NCI-H2081 (cell line): Measurements from ENCODE around the gene PXYLP1.

ENCODE experiments used
- DNase-seq, 2 experiments: peaks; one replicate each; lab custom pipeline; 2025; lab: John Stamatoyannopoulos, UW

Gene PXYLP1

DNA sequence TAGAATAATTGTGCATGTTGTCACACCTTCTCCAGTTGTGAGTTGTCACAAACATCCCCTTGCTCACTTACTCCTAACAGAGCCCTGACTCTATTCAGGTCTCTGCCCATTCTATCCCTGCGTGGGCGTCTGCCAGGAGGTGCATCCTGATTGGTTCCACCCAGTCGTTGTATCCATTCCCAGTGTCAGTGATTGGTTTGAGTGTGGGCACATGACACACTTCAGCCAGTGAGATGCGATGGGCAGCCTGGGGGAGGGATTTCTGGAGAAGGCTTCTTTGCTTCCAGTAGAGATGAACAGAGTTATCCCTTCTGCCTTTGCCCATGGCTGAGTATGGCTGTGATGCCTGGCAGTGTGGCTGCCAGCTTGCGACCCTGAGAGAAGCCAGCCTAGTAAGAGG lies 18.7 kb downstream of the PXYLP1 start:
- DNase-seq = peak in 1 of 2 experiments; percentile 50

DNA sequence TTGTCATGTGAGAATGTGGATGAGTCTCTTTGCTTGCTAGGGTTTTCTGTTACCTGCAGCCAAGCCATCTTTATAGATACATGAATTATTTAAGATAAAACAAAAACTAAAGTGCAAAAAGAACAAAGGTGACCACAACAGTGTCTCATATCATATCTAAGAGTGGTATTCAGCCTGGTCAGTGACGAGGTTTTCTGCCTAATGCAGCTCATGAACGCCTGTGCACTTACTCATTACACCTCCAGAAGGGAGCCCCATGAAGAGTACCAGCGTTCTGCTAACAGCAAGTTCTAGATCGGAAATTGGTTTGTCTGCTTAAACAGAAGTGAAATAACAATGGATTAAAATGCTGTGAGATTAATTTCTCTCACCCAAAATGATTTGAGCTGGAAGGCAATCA lies 19.2 kb downstream of the PXYLP1 start:
- no peak for DNase-seq

DNA sequence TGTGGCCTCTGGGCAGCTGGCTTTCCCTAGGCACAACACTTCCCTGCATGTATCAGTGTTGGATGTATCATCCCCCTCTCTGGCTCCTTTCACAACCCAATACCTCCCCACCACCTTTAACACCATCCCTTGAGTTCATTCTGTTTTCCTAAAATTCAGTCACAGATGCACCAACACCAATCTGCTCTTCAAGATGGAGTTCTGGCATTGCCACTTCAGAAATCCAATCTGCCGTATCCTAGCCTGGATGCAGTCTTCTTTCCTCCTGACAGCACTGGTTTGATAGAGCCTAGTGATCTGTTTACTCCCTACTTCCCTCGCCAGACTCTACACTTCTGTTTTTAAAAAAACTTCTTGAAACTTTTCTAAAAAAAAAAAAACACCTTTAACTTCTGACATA lies 21.7 kb downstream of the PXYLP1 start:
- no peak for DNase-seq

DNA sequence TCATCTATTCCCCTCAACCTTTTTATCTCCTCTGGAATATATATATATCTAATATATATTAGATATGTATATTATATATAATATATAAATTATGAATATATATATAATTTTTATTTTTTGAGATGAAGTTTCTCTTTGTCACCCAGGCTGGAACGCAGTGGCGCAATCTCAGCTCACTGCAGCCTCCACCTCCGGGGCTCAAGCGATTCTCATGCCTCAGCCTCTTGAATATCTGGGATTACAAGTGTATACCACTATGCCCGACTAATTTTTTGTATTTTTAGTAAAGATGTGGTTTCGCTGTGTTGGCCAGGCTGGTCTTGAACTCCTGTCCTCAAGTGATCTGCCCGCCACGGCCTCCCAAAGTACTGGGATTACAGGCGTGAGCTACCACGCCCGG lies 22.2 kb downstream of the PXYLP1 start:
- DNase-seq = no peak

DNA sequence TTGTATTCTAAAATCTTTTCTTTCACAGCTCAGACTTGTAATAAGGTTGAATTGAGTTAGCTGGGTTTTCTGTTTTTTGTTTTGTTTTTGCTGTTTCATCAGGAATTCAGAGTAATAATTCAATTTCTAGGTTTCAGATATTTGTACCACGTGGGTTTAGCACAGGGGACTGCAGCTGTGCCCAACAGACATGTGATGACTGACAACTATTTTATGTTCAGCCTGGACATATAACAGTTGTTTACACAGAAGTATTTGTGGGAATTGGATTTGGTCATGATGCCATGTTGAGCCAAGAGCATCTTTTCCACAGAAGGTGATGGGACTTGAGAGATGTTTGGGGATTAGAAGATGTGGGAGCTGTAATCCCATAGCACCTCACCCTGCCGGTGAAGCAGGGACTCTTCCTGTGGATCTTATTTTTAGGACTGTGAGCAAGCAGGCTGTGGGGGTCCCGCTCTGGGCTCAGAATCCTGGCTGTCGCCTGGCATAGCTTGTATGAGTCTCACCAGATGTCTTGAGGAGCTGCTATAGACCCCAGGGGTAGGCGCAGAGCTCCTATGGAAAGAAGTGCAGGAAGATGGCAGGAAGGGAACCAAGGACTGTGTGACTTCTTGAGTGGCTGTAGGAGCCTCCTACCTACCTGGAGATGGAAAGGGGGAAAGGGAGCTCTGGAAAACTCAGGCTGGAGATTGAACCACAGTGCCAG lies 23.7 kb downstream of the PXYLP1 start:
- DNase-seq = no peak

DNA sequence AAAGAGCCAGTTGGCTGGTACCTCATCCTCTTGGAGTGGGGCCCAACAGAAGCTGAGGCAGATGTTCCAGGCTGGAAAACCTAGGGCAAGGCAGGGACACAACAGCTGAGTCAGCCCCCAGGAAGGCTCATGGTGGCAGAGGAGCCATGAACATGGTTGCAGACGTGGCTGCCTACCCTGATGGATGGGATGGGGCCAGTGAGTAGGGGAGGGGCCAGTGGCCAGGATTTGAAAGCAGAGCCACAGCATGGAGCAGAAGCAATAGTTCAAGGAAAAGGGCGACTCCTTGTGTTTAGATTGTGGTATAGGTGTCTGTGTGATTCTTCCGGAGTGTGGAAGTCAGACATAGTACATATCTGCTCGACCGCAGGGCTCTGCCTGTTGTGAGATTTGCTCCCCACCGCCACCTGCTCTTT lies 24.2 kb downstream of the PXYLP1 start:
- DNase-seq = no peak

DNA sequence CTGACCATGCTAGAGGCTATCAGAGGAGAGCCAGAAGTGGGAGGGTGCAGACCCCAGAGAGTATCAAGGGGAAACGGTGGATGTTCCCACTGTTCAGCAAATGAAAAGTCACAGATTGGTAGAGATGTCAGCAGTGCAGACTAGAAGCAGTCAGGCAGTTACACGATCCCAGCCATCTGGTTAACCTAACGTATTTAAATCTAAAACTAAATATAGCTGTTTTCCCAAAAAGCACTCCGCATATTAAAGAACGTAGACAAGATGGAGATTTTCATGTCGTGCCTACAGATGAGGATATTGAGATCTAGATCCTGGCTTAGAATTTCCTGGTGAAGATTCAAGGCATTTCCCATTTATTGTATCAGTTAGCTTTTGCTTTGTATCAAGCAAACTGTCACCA lies 25.2 kb downstream of the PXYLP1 start:
- DNase-seq = no peak

DNA sequence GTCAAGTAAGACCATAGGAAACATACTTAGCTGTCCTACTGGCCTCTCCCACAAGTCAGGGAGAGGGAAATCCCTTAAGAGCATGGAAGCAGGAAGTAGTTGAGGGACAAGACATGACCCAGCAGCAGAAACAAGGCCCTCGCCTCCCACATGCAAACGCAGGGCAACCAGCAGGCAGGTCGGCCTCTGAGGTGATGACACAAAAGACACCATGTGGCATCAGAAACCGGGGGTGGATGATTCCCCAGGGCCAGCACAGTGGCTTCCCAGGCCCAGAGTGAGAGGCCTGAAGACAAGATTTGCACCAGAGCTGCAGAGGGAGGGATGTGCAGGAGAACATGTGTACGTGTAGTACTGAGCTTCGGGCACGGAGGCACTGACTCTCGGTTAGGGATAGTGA lies 26.3 kb downstream of the PXYLP1 start:
- DNase-seq = no peak

DNA sequence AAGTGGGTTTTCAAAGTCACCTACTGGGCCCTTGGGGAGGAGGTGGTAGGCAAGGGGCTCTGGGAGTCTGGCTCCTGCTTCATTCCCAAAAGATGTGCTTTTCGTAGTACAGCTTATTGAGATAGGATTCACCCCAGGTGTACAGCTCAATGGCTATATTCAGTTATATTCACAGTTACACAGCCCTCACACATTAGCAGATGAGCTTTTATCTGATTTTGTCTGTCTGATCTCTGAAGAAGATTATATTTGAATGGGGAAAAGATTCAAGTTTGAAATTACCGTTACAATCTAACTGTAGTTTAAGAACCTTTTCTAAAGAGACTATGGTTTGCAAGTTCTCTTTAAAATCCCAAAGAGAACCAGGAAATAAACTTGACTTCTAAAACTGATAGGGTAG lies 27.3 kb downstream of the PXYLP1 start:
- DNase-seq = no peak

DNA sequence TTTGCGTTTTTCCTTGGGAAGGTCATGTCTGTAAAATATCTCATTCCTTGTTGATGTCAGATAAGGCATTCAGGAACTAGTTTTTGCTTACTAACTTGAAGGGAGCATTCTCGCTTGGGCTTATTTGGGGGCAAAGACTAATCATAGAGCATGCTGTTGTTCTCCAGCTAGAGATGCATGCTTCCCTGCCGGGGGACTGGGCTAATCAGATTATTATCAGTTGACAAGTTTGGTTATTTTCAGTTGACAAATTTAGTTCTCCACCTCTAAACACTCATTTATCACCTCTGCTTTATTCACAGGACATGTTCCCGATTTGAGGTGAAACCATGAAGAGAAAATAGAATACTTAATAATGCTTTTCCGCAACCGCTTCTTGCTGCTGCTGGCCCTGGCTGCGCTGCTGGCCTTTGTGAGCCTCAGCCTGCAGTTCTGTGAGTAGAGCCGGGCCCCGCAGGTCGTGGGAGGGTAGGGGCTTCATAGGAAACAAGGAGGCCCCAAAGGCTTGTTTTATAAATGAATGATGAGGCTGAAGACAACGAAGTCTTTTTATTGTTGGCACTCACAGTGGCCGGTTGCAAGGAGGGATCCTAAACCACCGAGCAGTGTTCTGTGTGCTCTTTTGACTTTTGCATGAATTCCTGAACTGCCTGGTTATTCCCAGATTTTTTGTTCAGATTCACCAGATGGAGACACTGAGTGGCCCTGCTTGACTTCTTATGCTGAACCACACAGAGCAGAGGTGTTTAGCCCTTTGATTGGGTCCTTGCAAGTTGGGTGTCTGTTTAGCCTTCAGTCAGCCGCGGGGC lies 28.4 kb downstream of the PXYLP1 start:
- DNase-seq = no peak

DNA sequence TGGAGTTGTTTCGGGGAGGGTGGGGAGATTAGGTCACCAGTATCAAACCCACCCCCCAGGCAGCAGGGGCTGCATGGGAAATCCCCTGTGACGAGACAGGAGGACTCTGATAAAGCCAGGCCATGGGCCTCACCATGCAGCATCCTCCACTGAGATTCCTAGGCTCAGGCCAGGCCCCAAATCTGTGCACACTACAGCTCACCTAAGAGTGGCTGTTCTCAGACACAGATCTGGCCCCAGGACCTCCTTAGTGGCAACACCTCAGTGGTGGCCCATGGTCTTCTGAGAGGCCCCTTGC lies 29.0 kb downstream of the PXYLP1 start:
- DNase-seq = no peak

DNA sequence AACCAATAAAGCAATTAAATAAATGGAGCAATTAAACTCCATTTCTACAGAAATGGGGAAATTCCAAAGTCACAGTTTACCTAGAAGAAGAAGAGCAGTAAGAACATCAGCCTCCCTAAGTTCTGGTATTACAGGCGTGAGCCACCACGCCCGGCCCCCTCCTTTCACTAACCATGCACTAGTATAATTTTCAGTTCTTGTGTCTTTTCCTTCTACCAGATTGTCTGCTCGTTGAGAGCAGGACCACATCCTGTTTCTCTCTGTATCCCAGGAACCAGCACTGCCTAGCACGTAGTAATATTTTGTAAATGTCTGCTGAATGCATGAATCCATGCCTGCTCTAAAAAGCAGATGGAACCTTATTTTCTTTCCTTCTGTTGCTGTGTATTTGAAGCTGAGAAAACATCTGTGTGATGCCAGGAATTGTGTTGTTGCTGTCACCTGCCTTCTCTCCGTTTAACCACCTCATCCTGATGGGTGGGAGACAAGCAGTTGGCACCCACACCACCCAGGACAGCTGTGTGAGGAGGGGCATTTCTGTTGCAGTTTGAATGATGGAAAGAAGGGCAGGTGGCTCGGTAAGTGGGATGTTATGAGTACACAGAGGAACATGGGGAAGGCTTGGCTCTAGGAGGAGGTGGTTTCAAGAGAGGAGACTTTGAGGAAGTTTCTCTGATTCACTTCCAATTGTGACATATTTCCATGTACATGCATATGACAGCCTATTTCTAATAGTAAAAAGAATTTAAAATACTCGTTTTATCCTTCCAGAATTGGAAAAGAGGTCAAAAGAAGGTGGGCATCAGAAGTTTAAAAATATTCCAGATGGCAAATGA lies 30.1 kb downstream of the PXYLP1 start:
- peak; percentile 50 to 63 for DNase-seq

DNA sequence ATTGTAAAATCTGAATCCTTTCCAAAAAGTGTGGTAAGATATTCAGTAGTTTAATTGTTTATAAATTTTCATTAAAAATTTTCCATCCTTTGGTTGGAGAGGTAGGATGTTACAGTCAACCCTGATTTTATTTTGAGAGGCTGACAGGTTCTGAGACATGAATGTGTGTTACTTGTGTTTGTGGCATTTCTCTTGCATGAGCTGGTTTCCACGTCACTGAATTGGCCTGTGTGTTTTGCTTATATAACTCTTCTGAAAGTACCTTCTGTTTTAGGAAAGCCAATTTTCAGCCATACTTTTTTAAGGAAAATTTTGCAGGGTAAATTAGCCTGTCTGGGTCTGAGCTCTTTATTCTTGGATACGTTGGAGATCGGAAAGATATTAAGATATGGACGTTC lies 30.7 kb downstream of the PXYLP1 start:
- DNase-seq = no peak

DNA sequence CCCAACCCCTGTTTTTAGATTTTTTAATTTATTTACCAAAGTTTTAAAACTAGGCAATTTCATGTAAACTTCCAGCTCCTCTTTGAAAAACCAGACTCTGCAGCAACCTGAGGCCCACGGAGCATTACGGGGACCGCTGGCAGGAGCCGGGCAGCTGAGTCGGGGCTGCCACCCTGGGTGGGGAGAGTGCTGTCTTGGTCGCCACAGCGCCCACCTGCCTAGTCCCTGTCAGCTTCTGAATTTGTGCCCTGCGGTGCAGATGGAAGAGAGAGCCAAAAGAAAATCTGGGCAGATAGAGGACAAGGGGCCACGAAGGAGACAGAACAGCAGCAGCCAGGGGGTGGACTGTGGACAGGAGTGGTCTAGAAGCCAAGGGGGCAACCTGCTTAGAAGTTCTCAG lies 34.6 kb downstream of the PXYLP1 start:
- DNase-seq = no peak

DNA sequence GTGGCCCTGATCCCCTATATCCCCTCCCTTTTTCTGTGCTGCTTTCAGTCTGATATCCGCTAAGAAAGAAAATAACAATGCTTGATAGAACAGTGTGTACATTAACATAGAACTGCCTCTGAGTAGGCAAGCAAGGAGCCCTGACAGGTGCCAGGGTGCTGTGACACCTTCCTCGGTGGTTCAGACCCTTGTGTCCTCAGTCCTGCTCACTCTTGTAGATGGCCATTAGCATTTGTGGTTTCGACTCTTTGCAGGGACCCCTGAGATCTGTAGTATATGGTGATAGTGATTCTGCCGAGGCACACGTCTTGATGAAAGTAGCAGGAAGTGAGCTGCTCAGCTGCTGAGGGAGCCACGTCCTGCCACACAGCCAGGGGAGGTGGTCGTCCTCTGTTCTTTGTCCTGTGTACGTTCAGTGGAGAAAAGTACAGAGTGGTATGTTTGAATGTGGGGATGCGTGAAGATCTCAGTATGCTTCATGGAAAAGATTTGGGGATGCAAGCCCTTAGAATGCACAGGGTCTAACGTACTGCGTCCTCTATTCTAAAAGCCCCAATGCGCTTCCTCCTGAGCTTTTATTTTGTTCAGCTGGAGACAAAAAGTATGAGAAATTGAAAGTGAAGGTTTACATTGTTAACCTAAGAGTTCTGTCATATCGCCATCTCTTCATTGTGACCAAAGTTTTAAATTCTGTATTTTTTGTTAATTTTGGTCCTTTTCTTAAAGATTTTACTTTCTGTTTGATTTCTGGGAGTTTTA lies 35.4 kb downstream of the PXYLP1 start:
- peak in 1 of 2 experiments; percentile 35 for DNase-seq

DNA sequence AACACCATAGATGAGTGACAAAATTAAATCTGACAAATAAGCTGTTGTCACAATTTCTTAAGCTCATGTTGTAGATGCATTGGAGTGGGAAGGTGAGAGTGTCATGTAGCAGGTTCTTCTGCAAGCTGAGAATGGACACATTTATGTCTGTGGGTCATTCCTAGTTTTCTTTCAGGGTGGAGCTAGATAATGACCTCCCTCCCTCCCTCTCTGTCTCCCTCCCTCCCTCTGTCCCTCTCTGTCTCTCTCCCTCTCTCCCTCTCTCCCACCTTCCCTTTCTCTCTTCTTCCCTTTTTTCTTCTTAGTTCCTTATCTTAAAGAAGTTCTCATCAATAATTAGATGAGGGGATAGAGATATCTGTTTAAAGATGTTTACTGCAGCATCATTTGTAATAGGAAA lies 36.0 kb downstream of the PXYLP1 start:
- no peak for DNase-seq

DNA sequence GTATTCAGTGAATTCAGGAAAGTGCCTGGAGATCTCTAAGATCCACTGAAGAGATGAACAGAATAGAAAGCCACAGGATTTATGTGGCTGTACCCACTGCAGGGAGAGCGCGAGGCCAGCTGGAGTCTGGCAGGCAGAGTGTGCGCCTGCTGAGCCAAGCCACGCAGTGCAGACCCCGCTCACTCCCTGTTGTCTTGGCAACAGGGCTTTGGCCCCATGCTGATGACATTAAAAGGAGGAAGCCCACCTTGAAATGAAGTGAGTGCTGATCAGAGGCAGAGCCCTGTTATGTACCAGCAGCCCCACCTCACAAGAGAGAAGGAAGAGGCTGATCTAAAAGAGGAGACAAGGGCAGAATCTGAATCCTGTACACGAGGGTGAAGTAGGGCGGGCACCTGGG lies 36.7 kb downstream of the PXYLP1 start:
- DNase-seq = no peak

DNA sequence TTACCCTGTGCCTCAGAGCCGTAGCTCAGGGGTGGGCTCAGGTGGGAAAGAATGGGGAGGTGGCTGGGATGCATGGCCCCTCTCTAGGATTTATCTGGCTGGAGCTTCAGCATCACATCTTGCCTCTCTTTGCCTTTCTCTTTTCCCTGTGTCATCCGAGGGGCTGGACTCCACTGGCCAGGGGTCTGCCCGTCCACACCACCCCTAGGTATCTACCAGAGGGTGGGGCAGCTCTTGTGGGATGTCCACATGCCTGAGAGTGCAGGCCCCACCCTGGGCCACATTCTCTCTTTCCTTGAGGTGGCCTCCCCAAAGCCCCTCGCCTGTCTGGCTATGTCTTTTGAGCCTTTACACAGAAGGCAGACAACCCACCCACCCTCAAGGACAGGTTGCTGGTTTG lies 37.2 kb downstream of the PXYLP1 start:
- DNase-seq = no peak

DNA sequence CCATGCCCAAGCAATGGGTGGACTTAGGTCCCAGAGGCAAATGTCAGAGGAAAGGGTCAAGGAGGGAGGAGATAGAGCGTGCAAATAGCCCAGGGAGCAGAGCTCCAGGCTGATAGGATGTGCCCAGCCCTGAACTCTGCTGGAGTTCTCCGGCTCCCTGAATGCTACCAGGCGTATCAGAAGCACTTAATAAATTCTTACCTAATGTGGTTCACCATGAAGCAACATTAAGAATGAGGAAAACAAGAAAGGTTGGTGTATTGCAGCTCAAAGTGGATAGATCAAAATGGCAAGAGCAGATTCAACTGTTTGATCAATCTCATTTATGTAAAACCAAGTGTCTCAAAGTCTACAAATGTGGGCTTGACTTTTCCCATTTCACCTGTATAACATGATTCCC lies 38.3 kb downstream of the PXYLP1 start:
- DNase-seq = no peak

DNA sequence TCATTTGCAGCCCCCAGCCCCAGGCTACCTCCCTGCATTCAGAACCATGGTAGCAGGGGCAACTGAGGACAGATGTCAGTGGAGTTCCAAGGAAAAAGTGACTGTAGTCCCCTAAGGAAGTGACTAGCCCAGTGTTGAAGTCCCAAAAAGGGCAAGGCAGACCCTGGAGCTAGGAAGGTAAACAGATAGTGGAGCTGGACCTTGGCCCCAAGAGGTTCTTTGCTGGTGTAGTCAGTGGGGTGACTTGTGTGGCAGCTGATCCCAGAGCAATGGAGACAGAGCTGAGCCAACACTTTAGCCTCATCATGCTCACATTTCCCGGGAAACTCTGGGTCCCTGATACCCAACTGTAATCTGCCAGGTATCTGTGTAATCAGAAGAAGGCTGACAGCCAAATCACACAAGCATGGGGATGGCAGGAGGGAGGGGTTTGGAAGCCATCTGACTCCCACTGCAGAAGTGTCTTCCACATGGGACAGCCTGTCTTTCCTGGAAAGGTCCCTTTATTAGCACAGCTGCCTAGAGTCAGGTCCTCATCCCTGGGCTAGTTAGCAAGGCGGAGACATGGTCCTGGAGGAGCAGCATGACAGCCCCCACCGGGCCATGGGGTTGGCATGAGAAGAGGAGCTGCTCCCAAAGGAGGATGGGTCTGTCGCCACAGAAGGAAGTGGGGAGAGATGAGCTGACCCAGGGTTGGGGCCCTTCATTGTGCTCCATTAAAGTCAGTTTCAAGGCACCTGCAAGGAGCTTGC lies 39.8 kb downstream of the PXYLP1 start:
- peak; percentile 73 to 87 for DNase-seq

DNA sequence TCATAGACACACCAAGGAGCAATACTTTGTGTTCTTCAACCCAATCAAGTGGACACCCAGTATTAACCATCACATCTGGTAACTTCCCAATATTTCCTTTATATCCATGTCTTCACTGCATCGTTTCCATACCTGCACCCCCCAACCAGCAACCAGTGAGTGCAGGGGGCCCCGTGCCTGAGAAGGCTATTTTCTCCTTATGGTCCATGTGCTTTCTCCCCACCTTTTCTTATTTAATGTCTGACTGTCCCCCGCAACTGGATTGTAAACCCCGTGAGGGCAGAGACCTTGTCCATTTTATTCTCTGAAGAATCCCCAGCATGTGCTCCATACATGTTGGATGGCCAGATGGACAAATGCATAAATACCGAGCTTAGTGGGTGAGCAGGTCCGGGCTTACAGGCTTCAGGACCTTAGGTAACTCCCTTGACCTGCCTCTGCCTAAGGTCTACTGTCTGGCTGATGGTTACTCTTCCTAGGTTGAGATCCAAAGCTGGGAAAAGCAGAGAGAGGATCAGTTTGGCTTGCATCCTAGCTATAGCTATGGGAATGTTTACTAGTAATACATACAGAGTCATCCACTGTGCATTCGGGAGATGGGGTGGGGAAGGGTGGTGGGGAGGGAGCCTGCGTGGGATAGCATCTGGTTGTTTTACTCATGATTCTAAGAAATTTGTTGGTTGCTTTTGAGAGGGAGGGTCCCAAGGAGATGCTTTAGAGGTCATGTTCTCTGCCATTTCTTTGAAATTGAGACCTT lies 41.5 kb downstream of the PXYLP1 start:
- DNase-seq = no peak
